ENCODE results near the gene COMMD4. TPM values are rescaled to one million over a fixed set of nuclear protein-coding genes. Genes with fewer than 3 reads are reported as not detected.
"Not testable (repeated sequence)": the region's sequence is repeated elsewhere in the genome, so short reads cannot be mapped to it uniquely, and the experiment has no call there.

The COMMD4 gene
- total and polyA plus RNA-seq, 2 donors (not counting 1 experiment from before 2014, with no cell fraction given), result 65.9 to 74.9 TPM

- no peak overlapping the region for H2AFZ ChIP-seq (ENCODE audit: low read length)
- peaks cover 4% of the 10 kb centered on the region for H3K27me3 ChIP-seq (ENCODE audit: control insufficient read depth, insufficient read depth, low read length)
- H3K36me3 ChIP-seq (ENCODE audit: control insufficient read depth, insufficient read depth, low read length), result no peaks in the 10 kb centered on the region
- H3K4me3 ChIP-seq (replicated peaks in 1 of 4; ENCODE audit: control extremely low read depth in 1 of 4, insufficient read depth in 1 of 4, low read depth in 3 of 4, low read length in 4 of 4), result no peak overlapping the region
- H3K4me1 ChIP-seq (ENCODE audit: control insufficient read depth, extremely low read depth, insufficient read depth, low read length), result no peaks in the 10 kb centered on the region
- no peaks in the 10 kb centered on the region for H3K79me2 ChIP-seq (ENCODE audit: control insufficient read depth, insufficient read depth, low read length)
- no peak overlapping the region for H3K27ac ChIP-seq (ENCODE audit: insufficient read depth, low read length)
- H3K9ac ChIP-seq (ENCODE audit: insufficient read depth, low read length), result no peak overlapping the region
- H3K9me3 ChIP-seq (ENCODE audit: control insufficient read depth, insufficient read depth, low read depth, low read length), result no peaks in the 10 kb centered on the region
- no peak overlapping the region for H3K4me2 ChIP-seq (ENCODE audit: extremely low read depth, insufficient read depth, low read length)
- TF ChIP-seq EZH2 (IDR thresholded peaks at IDR 0.05; ENCODE audit: low read length, missing control alignments) (no peak), CTCF (conservative IDR thresholded peaks at IDR 0.05 in 1 of 2, IDR thresholded peaks at IDR 0.05 in 1 of 2; ENCODE audit: low read depth in 1 of 2, low read length in 2 of 2) (no peak)
- no peak for DNase-seq (ENCODE audit: low read depth in 2 of 2)
- H4K20me1 ChIP-seq (ENCODE audit: control insufficient read depth, extremely low read depth, insufficient read depth, low read length), result no peaks in the 10 kb centered on the region
Observed at GRCh38 chr15:75302318-75302717, 33.5 kb upstream of the COMMD4 start.

GRCh38 chr15:75302753-75303152, 33.1 kb upstream of the COMMD4 start:
- H3K9ac ChIP-seq (ENCODE audit: insufficient read depth, low read length); H3K4me2 ChIP-seq (ENCODE audit: extremely low read depth, insufficient read depth, low read length); H3K4me1 ChIP-seq (ENCODE audit: control insufficient read depth, extremely low read depth, insufficient read depth, low read length); H4K20me1 ChIP-seq (ENCODE audit: control insufficient read depth, extremely low read depth, insufficient read depth, low read length); H3K4me3 ChIP-seq (replicated peaks in 1 of 4; ENCODE audit: control extremely low read depth in 1 of 4, insufficient read depth in 1 of 4, low read depth in 3 of 4, low read length in 4 of 4); H3K79me2 ChIP-seq (ENCODE audit: control insufficient read depth, insufficient read depth, low read length); DNase-seq (ENCODE audit: low read depth in 2 of 2); H3K9me3 ChIP-seq (ENCODE audit: control insufficient read depth, insufficient read depth, low read depth, low read length); H3K36me3 ChIP-seq (ENCODE audit: control insufficient read depth, insufficient read depth, low read length); H3K27me3 ChIP-seq (ENCODE audit: control insufficient read depth, insufficient read depth, low read length); H3K27ac ChIP-seq (ENCODE audit: insufficient read depth, low read length); H2AFZ ChIP-seq (ENCODE audit: low read length): not testable (repeated sequence)

GRCh38 chr15:75306188-75306587, 29.7 kb upstream of the COMMD4 start:
- no peaks in the 10 kb centered on the region for H3K9me3 ChIP-seq (ENCODE audit: control insufficient read depth, insufficient read depth, low read depth, low read length)
- no peak for TF ChIP-seq EZH2 (IDR thresholded peaks at IDR 0.05; ENCODE audit: low read length, missing control alignments)
- TF ChIP-seq CTCF (conservative IDR thresholded peaks at IDR 0.05 in 1 of 2, IDR thresholded peaks at IDR 0.05 in 1 of 2; ENCODE audit: low read depth in 1 of 2, low read length in 2 of 2), result no peak
- no peak overlapping the region for H3K9ac ChIP-seq (ENCODE audit: insufficient read depth, low read length)
- no peak overlapping the region for H3K4me2 ChIP-seq (ENCODE audit: extremely low read depth, insufficient read depth, low read length)
- no peaks in the 10 kb centered on the region for H4K20me1 ChIP-seq (ENCODE audit: control insufficient read depth, extremely low read depth, insufficient read depth, low read length)
- H3K4me1 ChIP-seq (ENCODE audit: control insufficient read depth, extremely low read depth, insufficient read depth, low read length), result no peaks in the 10 kb centered on the region
- no peaks in the 10 kb centered on the region for H3K36me3 ChIP-seq (ENCODE audit: control insufficient read depth, insufficient read depth, low read length)
- no peak overlapping the region for H3K4me3 ChIP-seq (replicated peaks in 1 of 4; ENCODE audit: control extremely low read depth in 1 of 4, insufficient read depth in 1 of 4, low read depth in 3 of 4, low read length in 4 of 4)
- no peak overlapping the region for H2AFZ ChIP-seq (ENCODE audit: low read length)
- H3K79me2 ChIP-seq (ENCODE audit: control insufficient read depth, insufficient read depth, low read length), result no peaks in the 10 kb centered on the region
- DNase-seq (ENCODE audit: low read depth in 2 of 2), result no peak
- H3K27me3 ChIP-seq (ENCODE audit: control insufficient read depth, insufficient read depth, low read length), result peaks cover 19% of the 10 kb centered on the region
- no peak overlapping the region for H3K27ac ChIP-seq (ENCODE audit: insufficient read depth, low read length)

Measured in fibroblast of lung (primary cell).